Stomach (tissue), 9 donors: ENCODE data around the gene HLTF. TPM values are rescaled to one million over a fixed set of nuclear protein-coding genes. Genes with fewer than 3 reads are reported as not detected.
A peak's percentile ranks its signal among the peaks of the same experiment; 100 is the strongest.
"Not testable (repeated sequence)": the region's sequence is repeated elsewhere in the genome, so short reads cannot be mapped to it uniquely, and the experiment has no call there.

Experiments used
- DNase-seq, 2 donors: peaks; one replicate each; pipeline versions ENCODE4 v3.0.0 to v3.0.0-alpha.2; 2013 to 2019
- H3K27ac ChIP-seq, 5 donors: fragments of 200-600 bp in 4 of 5; sonication (generic) in 4 of 5; one replicate each; pipeline ENCODE4 v1.5.1; 2013 to 2019; ENCODE audit warnings: mild to moderate bottlenecking in 1 of 5, moderate library complexity in 1 of 5
- H3K27me3 ChIP-seq, 3 donors: fragments of 200-600 bp; sonication (generic); one replicate each; pipeline ENCODE4 v1.5.1; 2017 to 2019; ENCODE audit warnings: mixed run types in 1 of 3
- H3K36me3 ChIP-seq, 4 donors: fragments of 200-600 bp; sonication (generic); 1 replicate in 3 of 4; 2 replicates in 1 of 4; pipeline ENCODE4 v1.5.1; 2016 to 2019
- H3K4me1 ChIP-seq, 4 donors: fragments of 200-600 bp; sonication (generic); one replicate each; pipeline ENCODE4 v1.5.1; 2016 to 2019
- H3K4me3 ChIP-seq, 4 donors: fragments of 200-600 bp; sonication (generic) in 3 of 4; one replicate each; pipeline ENCODE4 v1.5.1; 2016 to 2019; ENCODE audit warnings: mild to moderate bottlenecking in 1 of 4
- H3K9me3 ChIP-seq, 4 donors: fragments of 200-600 bp; sonication (generic); one replicate each; pipeline ENCODE4 v1.5.1; 2016 to 2019
- CTCF ChIP-seq, 7 experiments: fragments of 450-650 bp in 4 of 7; fragments of 200-600 bp in 3 of 7; sonication (generic) in 3 of 7; IDR thresholded peaks; one replicate each; pipeline ENCODE4 v1.5.1; 2016 to 2019; ENCODE audit warnings: antibody characterized with exemption in 7 of 7, control low read depth in 2 of 7, mild to moderate bottlenecking in 1 of 7
- EP300 ChIP-seq: sonication (generic); formaldehyde crosslinking; IDR thresholded peaks from one replicate; pipeline ENCODE4 v1.6.1; 2017; ENCODE audit warnings: antibody characterized with exemption
- POLR2A ChIP-seq, 4 donors: fragments of 450-650 bp; IDR thresholded peaks; one replicate each; pipeline ENCODE4 v1.6.1; 2016; ENCODE audit warnings: antibody characterized with exemption in 4 of 4, control low read depth in 2 of 4, mild to moderate bottlenecking in 1 of 4, moderate library complexity in 1 of 4
- POLR2AphosphoS5 ChIP-seq, 3 donors: sonication (generic); formaldehyde crosslinking; IDR thresholded peaks; one replicate each; pipeline ENCODE4 v1.6.1; 2016; ENCODE audit warnings: antibody characterized with exemption in 3 of 3
- WGBS, 5 donors: extraction: QIAGEN DNeasy Blood & Tissue Kit in 3 of 5; methylation state at CpG; one replicate each; pipeline versions ENCODE4 v1.1.5 to v1.1.7; 2013 to 2018; 5-methylcytosine and 5-hydroxymethylcytosine counted together
- intact Hi-C: fragments of 100-400 bp; cut with DNase I; formaldehyde crosslinking; loops from one replicate; pipeline ENCODE4 v1.15.1; 2023; ENCODE audit warnings: low total_unique reads
- polyA plus RNA-seq, 3 donors: library from polyadenylated mRNA; stranded (reverse); fragments of 200-250 nt; gene quantifications; one replicate each; pipeline ENCODE4 v1.2.3, GENCODE V29; 2013
- total RNA-seq, 5 donors: library from RNA; depleted of rRNA; stranded (reverse); fragments of >200 nt; gene quantifications; one replicate each; pipeline versions ENCODE4 v1.1.0 to v1.2.3, GENCODE V29; 2014 to 2016
- donor health status: healthy with polysubstance abuse.
- donor health status: Bipolar disorder and iron deficiency.
- donor health status: healthy.

Gene HLTF
- total and polyA plus RNA-seq, 8 donors: 3.4 to 61.6 (median 11.7) TPM

GRCh38 chr3:148992027-148992634, 94.2 kb downstream of the HLTF start:
- WGBS, 5 donors: 3 to 4% (median 3%) methylated on average over 20 to 34 of the region's 34 CpGs
- peak; percentile 50 to 76 for DNase-seq
- Histone ChIP-seq H3K27me3 (no peaks in the 10 kb centered on the region), H3K36me3 (peaks cover 15 to 31% (median 30%) of the 10 kb centered on the region in 4 donors), H3K27ac (peak overlapping the region; percentile 96 to 99 (median 96)), H3K4me3 (peak overlapping the region; percentile 73 to 90 (median 76)), H3K9me3 (no peaks in the 10 kb centered on the region), H3K4me1 (peaks cover 14 to 40% (median 23%) of the 10 kb centered on the region in 4 donors)
- intact Hi-C loops: no loop called here
- TF ChIP-seq POLR2AphosphoS5 (IDR thresholded peaks at IDR 0.05) (no peak), EP300 (no peak), CTCF (IDR thresholded peaks at IDR 0.05) (no peak), POLR2A (IDR thresholded peaks at IDR 0.05) (no peak)

- intact Hi-C loops: no loop called here
- 0 to 1% (median 1%) methylated on average over 22 to 91 of the region's 91 CpGs for whole genome bisulfite sequencing, 5 donors
Measured at GRCh38 chr3:148991219-148992026, 94.9 kb downstream of the HLTF start, which contains the start of gene GYG1. Gene GYG1, plus strand, starts transcription at chr3:148991540. Its CDS starts 101 bp downstream, at chr3:148991641.

GRCh38 chr3:148990236-148990635, 96.1 kb downstream of the HLTF start:
- intact Hi-C loops: no loop called here
- peak overlapping the region in 4 of 5 donors; percentile 96 to 97 (median 96) for H3K27ac ChIP-seq
- WGBS, 5 donors: 54 to 62% (median 56%) methylated on average over 4 of the region's 4 CpGs

More at GRCh38 chr3:148991219-148992026, 94.9 kb downstream of the HLTF start, which contains the start of gene GYG1:
- H3K4me3 ChIP-seq: peak within 1 kb of the TSS; percentile 73 to 90 (median 76)
- no peaks in the 10 kb centered on the region for H3K9me3 ChIP-seq
- peaks cover 14 to 38% (median 23%) of the 10 kb centered on the region in 4 donors for H3K4me1 ChIP-seq
- TF ChIP-seq EP300 (no peak), POLR2A (IDR thresholded peaks at IDR 0.05) (peak in 1 of 4 donors; percentile 29), CTCF (IDR thresholded peaks at IDR 0.05) (peak in 3 of 7 experiments; percentile 3 to 24 (median 13)), POLR2AphosphoS5 (IDR thresholded peaks at IDR 0.05) (peak; percentile 80 to 95 (median 93))
- peaks cover 7 to 24% (median 23%) of the 10 kb centered on the region in 4 donors for H3K36me3 ChIP-seq
- DNase-seq: peak; percentile 85 to 93
- H3K27me3 ChIP-seq: no peaks in the 10 kb centered on the region
- H3K27ac ChIP-seq: peak within 1 kb of the TSS; percentile 96 to 99 (median 96)

GRCh38 chr3:148987551-148987950, 98.8 kb downstream of the HLTF start:
- intact Hi-C loops, H3K27ac ChIP-seq, DNase-seq, H3K9me3 ChIP-seq, H3K27me3 ChIP-seq, H3K36me3 ChIP-seq, H3K4me3 ChIP-seq: not testable (repeated sequence)
- 95 to 97% (median 96%) methylated on average over 12 to 29 of the region's 29 CpGs for WGBS, 5 donors
- H3K4me1 ChIP-seq: peaks cover 2 to 15% (median 7%) of the 10 kb centered on the region in 4 donors

More at GRCh38 chr3:148990236-148990635, 96.1 kb downstream of the HLTF start:
- TF ChIP-seq CTCF (IDR thresholded peaks at IDR 0.05) (no peak), POLR2A (IDR thresholded peaks at IDR 0.05) (no peak), EP300 (no peak), POLR2AphosphoS5 (IDR thresholded peaks at IDR 0.05) (no peak)
- Histone ChIP-seq H3K27me3 (no peaks in the 10 kb centered on the region), H3K9me3 (no peaks in the 10 kb centered on the region), H3K36me3 (peaks cover 5 to 12% (median 11%) of the 10 kb centered on the region in 4 donors), H3K4me3 (no peak overlapping the region), H3K4me1 (peaks cover 14 to 38% (median 23%) of the 10 kb centered on the region in 4 donors)
- DNase-seq: no peak
